ENCODE data around the gene SLC28A1.

DNA sequence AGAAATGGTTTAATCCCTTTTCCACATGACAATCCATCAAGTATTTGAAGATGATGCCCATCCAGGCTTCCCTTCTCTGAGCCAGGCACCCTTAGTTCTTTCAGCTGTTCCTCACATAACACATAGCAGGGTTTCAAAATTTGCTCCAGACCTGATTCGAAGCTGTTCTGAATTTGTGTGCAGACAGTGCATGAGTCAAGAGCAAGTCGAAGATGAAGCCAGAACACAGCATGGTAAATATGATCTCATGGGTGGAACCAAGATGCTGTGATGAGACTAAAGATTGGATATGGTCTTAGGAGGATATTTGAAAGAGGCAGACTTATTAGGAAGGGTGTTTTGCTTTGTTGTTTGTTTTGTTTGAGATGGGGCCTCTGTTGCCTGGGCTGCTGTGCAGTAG is 64.6 kb downstream of the SLC28A1 start:
- TF ChIP-seq POLR2A (IDR thresholded peaks at IDR 0.05; ENCODE audit: low read length) (no peak), GATA1 (IDR thresholded peaks at IDR 0.05; ENCODE audit: low read depth, low read length) (no peak)

Measured in erythroblast (primary cell).